Activated T-helper 17 cell treated with anti-CD3 and anti-CD28 coated beads, Interleukin-2, amount 50 U/mL, for 72 hours (primary cell): ENCODE data around the gene SLC9A9. TPM values are rescaled to one million over a fixed set of nuclear protein-coding genes. Genes with fewer than 3 reads are reported as not detected.
"Not testable (repeated sequence)": the region's sequence is repeated elsewhere in the genome, so short reads cannot be mapped to it uniquely, and the experiment has no call there.

Experiments
- ATAC-seq: fragments of 150-1000 bp; cut with Tn5 transposase; replicated peaks from 2 replicates; pipeline ENCODE4 v1.10.0; 2021; ENCODE audit warnings: mild to moderate bottlenecking, moderate library complexity
- H3K27ac Mint-ChIP-seq: one replicate; pipeline ENCODE4 v1.8.0; 2022; ENCODE audit warnings: mixed read lengths
- H3K27me3 Mint-ChIP-seq: one replicate; pipeline ENCODE4 v1.8.0; 2022; ENCODE audit warnings: mixed read lengths
- H3K36me3 Mint-ChIP-seq: one replicate; pipeline ENCODE4 v1.8.0; 2022; ENCODE audit warnings: low read depth, mild to moderate bottlenecking, mixed read lengths
- H3K4me1 Mint-ChIP-seq: one replicate; pipeline ENCODE4 v1.8.0; 2022; ENCODE audit warnings: mixed read lengths
- H3K4me3 Mint-ChIP-seq: one replicate; pipeline ENCODE4 v1.8.0; 2022; ENCODE audit warnings: mild to moderate bottlenecking, mixed read lengths
- H3K9me3 Mint-ChIP-seq: one replicate; pipeline ENCODE4 v1.8.0; 2022; ENCODE audit warnings: mixed read lengths
- total RNA-seq, 2 donors: library from RNA; stranded (reverse); gene quantifications; one replicate each; pipeline ENCODE4 v1.2.3, GENCODE V29; 2022

The SLC9A9 gene
- total RNA-seq, 2 donors from 2014 or later, result 4.0 to 15.2 TPM

DNA sequence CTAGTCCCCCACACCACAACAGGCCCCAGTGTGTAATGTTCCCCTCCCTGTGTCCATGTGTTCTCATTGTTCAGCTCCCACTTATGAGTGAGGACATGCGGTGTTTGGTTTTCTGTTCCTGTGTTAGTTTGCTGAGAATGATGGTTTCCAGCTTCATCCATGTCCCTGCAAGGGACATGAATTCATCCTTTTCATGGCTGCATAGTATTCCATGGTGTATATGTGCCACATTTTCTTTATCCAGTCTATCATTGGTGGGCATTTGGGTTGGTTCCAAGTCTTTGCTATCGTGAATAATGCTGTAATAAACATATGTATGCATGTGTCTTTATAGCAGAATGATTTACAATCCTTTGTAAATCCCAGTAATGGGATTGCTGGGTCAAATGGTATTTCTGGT is 152.9 kb downstream of the SLC9A9 start:
- not testable (repeated sequence) for H3K27me3 Mint-ChIP-seq, H3K4me3 Mint-ChIP-seq, H3K36me3 Mint-ChIP-seq, ATAC-seq, H3K4me1 Mint-ChIP-seq, H3K9me3 Mint-ChIP-seq, H3K27ac Mint-ChIP-seq

DNA sequence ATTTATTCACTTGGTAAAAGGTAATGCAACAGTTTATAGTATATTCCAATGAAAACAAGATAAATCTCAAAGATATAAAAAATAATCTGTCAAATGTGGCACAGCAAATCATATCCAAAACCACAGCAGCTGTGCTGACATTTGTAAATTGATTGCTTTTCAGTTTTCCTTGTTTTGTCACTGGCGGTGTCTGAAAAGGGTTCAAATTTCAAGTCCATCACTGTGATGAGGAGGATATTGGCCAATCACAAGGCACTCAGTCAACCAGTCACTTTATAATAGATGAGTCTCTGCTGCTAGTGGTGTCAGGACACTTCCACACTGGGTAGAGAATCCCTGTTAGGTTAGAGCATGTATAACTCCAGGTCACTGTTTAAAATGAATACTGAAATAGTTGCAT is 154.8 kb downstream of the SLC9A9 start:
- Mint-ChIP-seq H3K4me1 (no peaks in the 10 kb centered on the region), H3K36me3 (no peaks in the 10 kb centered on the region), H3K9me3 (no peaks in the 10 kb centered on the region), H3K27ac (no peak overlapping the region), H3K27me3 (no peaks in the 10 kb centered on the region), H3K4me3 (no peak overlapping the region)
- no peak for ATAC-seq

DNA sequence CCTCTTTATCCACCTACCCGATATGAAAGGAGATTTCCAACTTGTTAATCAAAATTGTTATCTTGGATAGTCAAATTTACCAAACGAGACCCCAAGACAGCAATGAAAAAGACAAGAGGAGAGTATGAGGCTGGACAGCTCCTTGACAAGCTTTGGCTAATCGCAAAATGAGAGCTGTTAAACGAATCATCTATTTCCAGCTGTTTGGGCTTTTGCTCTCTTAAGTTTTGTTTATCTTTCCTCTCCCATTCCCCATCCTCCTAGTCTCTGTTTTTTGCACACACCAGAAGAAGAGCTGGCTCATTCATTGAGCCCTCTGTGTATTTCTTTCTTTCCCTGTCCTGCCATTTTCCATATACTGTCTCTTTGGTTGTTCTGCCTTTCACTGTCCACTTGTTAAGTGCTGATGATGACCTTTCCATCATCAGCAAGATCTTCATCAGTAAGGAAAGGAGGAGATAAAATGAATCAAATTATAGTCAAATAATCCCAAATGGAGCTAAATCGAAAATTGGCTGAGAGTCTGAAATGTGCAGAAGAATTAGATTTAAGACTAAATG is 161.6 kb downstream of the SLC9A9 start:
- Mint-ChIP-seq H3K27me3 (no peaks in the 10 kb centered on the region), H3K9me3 (no peaks in the 10 kb centered on the region), H3K36me3 (no peaks in the 10 kb centered on the region), H3K4me3 (no peak overlapping the region), H3K4me1 (no peaks in the 10 kb centered on the region), H3K27ac (no peak overlapping the region)
- ATAC-seq, result no peak

DNA sequence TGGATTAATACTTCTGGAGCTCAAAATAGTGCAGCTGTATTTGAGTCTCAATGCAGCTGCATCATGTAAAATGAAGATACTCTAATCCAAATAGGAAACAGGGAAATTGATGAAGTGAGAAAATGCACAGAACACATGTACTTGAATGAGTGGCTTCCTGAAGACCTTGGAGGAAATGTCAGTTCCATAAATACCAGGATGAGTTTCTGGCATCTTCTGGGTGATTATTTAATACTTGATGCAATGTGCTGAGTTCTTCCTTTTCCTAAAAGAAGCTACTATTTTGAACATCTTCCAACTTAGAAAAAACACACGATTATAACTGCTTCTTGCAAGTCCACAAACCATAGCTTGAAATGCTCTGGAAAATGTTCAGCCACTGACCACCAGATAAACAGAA is 162.8 kb downstream of the SLC9A9 start:
- H3K27ac Mint-ChIP-seq, result no peak overlapping the region
- ATAC-seq, result no peak
- H3K4me1 Mint-ChIP-seq, result no peaks in the 10 kb centered on the region
- no peaks in the 10 kb centered on the region for H3K36me3 Mint-ChIP-seq
- no peaks in the 10 kb centered on the region for H3K27me3 Mint-ChIP-seq
- H3K4me3 Mint-ChIP-seq, result no peak overlapping the region
- no peaks in the 10 kb centered on the region for H3K9me3 Mint-ChIP-seq

DNA sequence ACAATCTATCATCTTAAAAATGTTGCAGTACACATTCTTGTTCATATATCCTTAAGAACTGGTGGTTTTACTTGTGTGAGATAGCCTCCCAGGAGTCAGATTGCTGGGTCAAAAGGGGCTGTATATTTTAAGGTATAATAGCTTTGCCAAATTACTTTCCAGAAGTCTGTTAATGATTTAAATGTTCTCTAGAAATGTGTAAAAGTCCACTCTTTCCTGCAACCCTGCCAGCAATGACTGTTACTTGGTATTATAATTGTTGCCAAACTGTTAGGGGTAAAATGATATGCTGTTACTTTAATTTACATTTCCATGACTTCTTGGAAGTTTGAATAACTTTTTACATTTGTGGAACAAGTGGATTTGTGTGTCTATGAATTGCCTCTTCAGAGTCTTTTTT is 170.8 kb downstream of the SLC9A9 start:
- Mint-ChIP-seq H3K36me3 (no peaks in the 10 kb centered on the region), H3K27ac (no peak overlapping the region), H3K4me1 (no peaks in the 10 kb centered on the region), H3K9me3 (no peaks in the 10 kb centered on the region), H3K27me3 (no peaks in the 10 kb centered on the region), H3K4me3 (no peak overlapping the region)
- ATAC-seq, result no peak

DNA sequence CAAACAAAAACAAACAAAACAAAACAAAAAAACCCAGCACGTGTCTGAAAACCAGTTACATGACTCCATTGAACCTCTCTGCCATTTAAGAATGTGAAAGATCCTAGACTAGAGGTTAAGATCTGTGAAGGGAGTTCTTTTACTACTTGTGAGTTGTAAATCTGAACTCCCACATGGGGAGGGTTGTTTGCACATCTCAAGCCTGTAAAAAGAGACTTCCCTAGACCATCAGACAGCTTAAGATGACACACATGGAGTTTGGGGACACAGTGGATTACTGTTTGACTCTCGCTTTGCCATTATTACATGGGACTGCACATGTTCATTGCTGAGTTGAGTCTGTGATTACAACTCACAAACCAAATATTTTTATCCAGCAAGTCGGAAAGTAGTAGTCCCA is 171.5 kb downstream of the SLC9A9 start:
- no peaks in the 10 kb centered on the region for H3K36me3 Mint-ChIP-seq
- no peak overlapping the region for H3K27ac Mint-ChIP-seq
- H3K27me3 Mint-ChIP-seq, result no peaks in the 10 kb centered on the region
- ATAC-seq, result no peak
- no peaks in the 10 kb centered on the region for H3K9me3 Mint-ChIP-seq
- H3K4me1 Mint-ChIP-seq, result no peaks in the 10 kb centered on the region
- H3K4me3 Mint-ChIP-seq, result no peak overlapping the region

DNA sequence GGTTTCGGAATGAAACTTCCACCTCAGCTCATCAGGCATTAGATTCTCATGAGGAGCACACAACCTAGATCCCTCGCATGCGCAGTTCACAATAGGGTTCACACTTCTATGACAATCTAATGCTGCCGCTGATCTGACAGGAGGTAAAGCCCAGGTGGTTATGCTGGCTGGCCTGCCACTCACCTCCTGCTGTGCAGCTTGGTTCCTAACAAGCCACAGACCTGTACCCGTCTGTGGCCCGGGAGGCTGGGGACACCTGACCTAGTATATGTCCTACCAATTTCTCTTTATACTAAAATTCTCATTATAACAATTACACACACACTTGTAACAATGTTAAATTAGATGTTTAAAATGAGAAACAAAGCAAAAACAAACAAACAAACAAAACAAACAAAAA is 172.2 kb downstream of the SLC9A9 start:
- Mint-ChIP-seq H3K27ac (no peak overlapping the region), H3K9me3 (no peaks in the 10 kb centered on the region), H3K4me3 (no peak overlapping the region), H3K4me1 (no peaks in the 10 kb centered on the region), H3K27me3 (no peaks in the 10 kb centered on the region), H3K36me3 (no peaks in the 10 kb centered on the region)
- ATAC-seq, result no peak

DNA sequence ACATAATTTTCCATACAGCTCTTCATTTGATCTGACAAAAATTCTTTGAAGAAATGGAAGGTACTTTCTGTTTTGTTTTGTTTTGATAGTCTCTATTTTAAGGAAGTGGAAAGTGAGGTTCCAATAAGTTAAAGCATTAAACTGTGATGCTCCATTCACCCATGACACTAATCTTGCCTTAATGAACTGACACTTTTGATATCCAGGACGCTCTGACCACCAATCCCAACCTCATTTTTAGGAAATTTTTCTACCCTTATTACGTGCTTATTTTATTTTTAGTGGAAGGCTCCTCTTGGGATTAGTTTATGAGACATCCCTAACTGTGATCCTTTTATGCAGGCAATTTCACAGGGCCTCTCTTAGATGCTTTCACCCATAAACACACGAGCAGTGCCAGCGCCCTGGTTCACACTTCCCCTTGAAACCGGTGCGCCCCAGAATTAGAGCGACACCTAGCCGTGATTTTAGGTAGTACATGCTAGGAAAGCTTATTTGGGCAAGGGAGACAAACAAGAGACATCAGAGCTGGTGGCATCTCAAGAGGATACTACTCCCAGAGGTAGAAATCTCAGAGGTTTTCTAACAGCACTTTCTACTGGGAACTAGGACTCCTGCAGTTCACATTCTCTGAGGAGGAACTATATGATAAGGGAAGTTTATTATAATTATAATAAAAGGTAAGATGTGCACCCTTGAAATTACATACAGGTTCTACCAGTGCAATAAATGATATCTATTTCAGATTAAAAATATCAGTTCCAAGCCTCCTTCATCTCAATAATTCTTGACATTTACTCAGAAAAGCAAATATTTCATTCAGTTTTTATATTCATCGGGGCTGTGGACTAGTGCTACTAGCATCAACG is 173.9 kb downstream of the SLC9A9 start:
- H3K36me3 Mint-ChIP-seq, result no peaks in the 10 kb centered on the region
- ATAC-seq, result peak; percentile 88
- no peaks in the 10 kb centered on the region for H3K9me3 Mint-ChIP-seq
- no peaks in the 10 kb centered on the region for H3K27me3 Mint-ChIP-seq
- peak overlapping the region; percentile 61 for H3K4me3 Mint-ChIP-seq
- H3K27ac Mint-ChIP-seq, result peak overlapping the region; percentile 15
- H3K4me1 Mint-ChIP-seq, result no peaks in the 10 kb centered on the region

DNA sequence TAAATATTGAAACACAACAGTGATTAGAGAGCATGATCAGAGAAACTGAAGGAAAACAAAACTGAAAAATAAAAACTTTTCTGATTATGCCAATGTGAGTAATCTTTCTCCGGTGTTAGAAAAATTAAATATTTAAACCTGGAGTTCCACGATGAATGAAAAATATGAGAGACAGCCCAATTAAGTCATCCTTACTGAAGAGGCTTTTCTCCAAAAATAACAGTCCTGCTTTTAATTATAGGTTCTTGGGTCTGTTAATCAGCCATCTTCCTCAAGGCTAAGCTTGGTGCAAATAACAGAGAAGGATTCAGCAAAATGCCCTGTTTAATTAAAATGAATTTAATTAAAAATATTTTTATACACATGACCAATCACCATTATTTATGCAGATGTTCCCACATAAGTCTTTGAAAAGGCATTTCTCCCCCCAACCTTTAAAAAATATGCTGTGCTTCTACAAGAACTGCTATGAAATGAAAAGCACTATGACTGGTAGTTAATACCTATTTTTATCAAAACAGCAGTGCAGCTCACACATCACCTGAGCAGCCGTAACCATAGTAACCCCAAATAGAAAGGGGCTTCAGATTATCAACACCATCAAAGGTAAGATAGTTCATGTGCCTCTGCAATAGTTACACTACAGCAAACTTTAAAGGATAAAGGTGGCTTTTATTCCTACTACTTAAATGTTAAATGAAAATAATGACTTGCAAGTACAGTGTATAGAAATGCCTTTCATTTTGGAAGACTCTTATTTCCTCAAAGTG is 175.7 kb downstream of the SLC9A9 start:
- H3K27ac Mint-ChIP-seq, result no peak overlapping the region
- no peaks in the 10 kb centered on the region for H3K36me3 Mint-ChIP-seq
- H3K4me1 Mint-ChIP-seq, result no peaks in the 10 kb centered on the region
- H3K27me3 Mint-ChIP-seq, result no peaks in the 10 kb centered on the region
- ATAC-seq, result no peak
- H3K4me3 Mint-ChIP-seq, result no peak overlapping the region
- H3K9me3 Mint-ChIP-seq, result no peaks in the 10 kb centered on the region

DNA sequence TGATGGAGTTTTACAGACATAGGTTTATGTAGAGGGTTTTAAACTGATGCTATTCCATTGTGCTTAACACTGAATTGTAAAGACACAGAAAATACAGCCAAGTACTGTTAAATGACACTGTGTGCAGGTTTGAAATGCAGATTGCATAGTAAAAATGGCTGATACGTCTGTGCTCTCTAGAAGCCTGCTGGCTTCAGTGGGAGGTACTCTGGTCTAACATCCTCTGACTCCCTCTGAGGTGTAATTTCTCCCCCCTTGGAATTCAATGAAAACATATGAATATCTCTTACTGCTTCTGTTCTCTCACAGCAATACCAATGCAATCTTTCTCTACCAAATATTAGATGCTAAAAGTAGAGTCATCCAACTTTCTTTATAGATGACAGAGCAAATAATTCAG is 176.6 kb downstream of the SLC9A9 start:
- Mint-ChIP-seq H3K27ac (no peak overlapping the region), H3K36me3 (no peaks in the 10 kb centered on the region), H3K4me1 (no peaks in the 10 kb centered on the region), H3K9me3 (no peaks in the 10 kb centered on the region), H3K27me3 (no peaks in the 10 kb centered on the region), H3K4me3 (no peak overlapping the region)
- ATAC-seq, result no peak

DNA sequence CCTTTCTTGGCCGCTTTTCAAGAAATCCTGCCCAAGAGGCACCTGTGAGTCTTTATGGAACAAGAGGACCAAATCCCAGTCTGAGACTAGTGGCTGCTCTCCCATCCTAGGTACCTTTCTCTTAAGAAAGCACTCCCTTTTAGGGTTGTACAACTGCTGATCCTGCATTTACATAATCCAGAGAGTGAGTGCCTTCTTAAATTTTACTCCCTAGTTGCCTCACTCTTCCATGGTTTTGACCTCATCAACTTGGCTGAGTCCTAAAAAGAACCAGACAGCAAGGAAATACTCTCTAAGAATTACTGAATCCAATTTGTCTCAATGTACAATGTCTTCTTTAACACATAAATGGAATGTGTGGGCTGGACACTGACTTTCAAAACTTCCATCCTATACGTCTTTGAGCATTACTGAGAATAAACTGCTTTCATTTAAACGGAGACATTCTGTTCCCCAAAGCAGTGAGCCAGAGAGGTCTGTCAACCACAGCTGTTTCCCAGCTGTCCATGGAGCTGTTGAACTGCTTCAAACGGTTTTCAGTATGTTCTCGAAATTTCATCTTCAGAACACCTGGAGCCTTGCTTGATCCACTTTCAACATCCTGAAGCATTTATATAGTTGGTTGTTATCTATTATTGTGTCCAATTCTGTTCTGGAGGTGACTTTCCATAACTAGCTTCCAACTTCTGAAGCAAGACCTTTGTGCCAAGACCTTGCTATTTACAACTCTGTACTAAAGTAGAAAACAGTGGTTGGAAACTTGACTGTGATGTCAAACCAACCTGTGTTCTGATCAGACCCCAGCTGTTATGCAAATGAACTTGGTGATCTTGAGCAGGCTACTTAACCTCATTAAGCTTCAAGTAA is 179.1 kb downstream of the SLC9A9 start:
- no peaks in the 10 kb centered on the region for H3K4me1 Mint-ChIP-seq
- no peaks in the 10 kb centered on the region for H3K36me3 Mint-ChIP-seq
- peak overlapping the region; percentile 11 for H3K4me3 Mint-ChIP-seq
- H3K9me3 Mint-ChIP-seq, result no peaks in the 10 kb centered on the region
- peak; percentile 61 for ATAC-seq
- H3K27me3 Mint-ChIP-seq, result no peaks in the 10 kb centered on the region
- H3K27ac Mint-ChIP-seq, result no peak overlapping the region

DNA sequence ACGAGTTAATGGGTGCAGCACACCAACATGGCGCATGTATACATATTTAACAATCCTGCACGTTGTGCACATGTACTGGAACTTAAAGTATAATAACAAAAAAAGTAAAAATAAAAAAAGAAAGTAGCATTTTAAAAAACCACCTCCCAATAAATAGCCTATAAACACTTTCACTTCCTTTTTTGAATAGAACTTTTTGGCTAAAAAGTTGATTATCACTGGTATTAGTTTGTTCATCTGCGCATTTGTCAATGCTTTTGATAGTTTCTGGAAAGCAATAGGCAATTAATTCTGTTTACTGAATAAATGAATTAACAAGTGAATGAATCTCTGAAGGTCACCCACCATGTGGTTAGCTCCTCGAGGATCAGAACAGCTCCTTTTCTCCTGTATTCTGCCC is 179.9 kb downstream of the SLC9A9 start:
- Mint-ChIP-seq H3K4me1 (no peaks in the 10 kb centered on the region), H3K27ac (no peak overlapping the region), H3K9me3 (no peaks in the 10 kb centered on the region), H3K27me3 (no peaks in the 10 kb centered on the region), H3K4me3 (no peak overlapping the region), H3K36me3 (no peaks in the 10 kb centered on the region)
- no peak for ATAC-seq

DNA sequence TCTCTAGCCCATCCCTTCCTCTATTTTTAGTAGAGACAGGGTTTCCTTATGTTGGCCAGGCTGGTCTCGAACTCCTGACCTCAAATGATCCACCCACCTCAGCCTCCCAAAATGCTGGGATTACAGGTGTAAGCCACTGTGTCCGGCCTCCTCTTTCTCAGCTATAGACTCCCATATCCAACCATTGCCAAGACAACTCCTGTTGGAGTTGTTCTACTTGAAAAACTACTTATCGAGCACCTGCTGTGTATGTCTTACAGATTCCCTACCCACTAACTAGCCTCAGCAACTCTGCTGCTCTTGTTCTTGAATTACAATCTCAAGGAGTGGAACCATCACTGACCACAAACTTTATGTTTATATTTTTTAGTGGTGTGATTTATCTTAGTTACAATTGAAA is 186.6 kb downstream of the SLC9A9 start:
- no peak overlapping the region for H3K27ac Mint-ChIP-seq

DNA sequence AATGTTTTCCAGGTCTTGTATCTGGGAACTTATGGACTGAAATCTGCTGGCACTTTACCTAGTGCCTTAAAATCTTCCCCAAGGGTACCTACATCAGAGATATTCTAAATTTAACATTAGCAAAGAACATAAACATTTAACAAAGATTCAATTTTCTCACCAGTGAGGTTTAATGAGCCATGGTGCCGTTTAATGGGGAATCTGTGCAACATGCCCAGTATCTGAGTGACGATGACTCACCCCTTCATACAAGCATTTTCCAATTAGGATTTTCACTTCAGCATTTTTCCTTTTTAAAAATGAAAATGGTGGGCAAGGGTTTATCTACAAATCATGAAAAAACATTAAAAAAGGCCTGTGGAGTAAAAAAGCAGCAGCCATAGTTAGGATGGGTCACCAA is 189.4 kb downstream of the SLC9A9 start:
- H3K9me3 Mint-ChIP-seq, result no peaks in the 10 kb centered on the region
- no peak overlapping the region for H3K27ac Mint-ChIP-seq
- no peak overlapping the region for H3K4me3 Mint-ChIP-seq
- H3K36me3 Mint-ChIP-seq, result no peaks in the 10 kb centered on the region
- ATAC-seq, result no peak
- H3K4me1 Mint-ChIP-seq, result no peaks in the 10 kb centered on the region
- no peaks in the 10 kb centered on the region for H3K27me3 Mint-ChIP-seq

More for the DNA sequence above, 186.6 kb downstream of the SLC9A9 start:
- Mint-ChIP-seq H3K36me3 (no peaks in the 10 kb centered on the region), H3K27me3 (no peaks in the 10 kb centered on the region), H3K4me1 (no peaks in the 10 kb centered on the region), H3K9me3 (no peaks in the 10 kb centered on the region), H3K4me3 (no peak overlapping the region)
- no peak for ATAC-seq
